ENCODE data around the gene SLC29A3.

DNA sequence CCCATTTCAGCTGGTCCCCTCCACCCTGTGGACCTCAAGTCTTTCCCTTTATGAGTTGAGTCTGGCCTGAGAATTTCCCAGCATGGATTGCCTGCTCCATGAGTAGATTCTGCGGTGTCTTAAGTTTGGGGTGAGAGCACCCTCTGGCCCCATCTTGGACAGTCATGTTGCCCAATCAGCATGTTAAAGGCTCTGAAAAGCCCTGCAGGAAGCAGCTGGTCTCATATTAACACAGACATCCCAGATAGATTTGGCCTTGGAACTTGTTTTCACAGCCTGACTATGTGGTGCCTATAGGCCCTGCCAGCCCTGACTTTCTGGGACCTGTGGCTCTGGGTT, 15.5 kb upstream of the SLC29A3 start:
- no peak for TF ChIP-seq EZH2 (IDR thresholded peaks at IDR 0.05; ENCODE audit: borderline replicate concordance, low read depth, low read length, severe bottlenecking)
- no peak for TF ChIP-seq CTCF (IDR thresholded peaks at IDR 0.05; ENCODE audit: borderline replicate concordance, extremely low read depth, low read length, poor library complexity, severe bottlenecking)

All from DND-41 (cell line).